H9 (cell line): Measurements from ENCODE around the gene ATP6V1B1. TPM values are rescaled to one million over a fixed set of nuclear protein-coding genes. Genes with fewer than 3 reads are reported as not detected.
A peak's percentile ranks its signal among the peaks of the same experiment; 100 is the strongest.

Source experiments
- DNase-seq: peaks from one replicate; pipeline ENCODE4 v3.0.0-alpha.2; 2017
- H2AFZ ChIP-seq: one replicate; pipeline ENCODE4 v1.6.1; 2013; ENCODE audit warnings: mild to moderate bottlenecking, low read length, control low read depth, moderate library complexity
- H2AK5ac ChIP-seq: 2 replicates; pipeline ENCODE4 v1.6.1; 2013; ENCODE audit warnings: low read length, control low read depth, mixed read lengths; ENCODE audit not compliant: insufficient read length
- H2BK120ac ChIP-seq: one replicate; pipeline ENCODE4 v1.6.1; 2013; ENCODE audit warnings: low read depth, mild to moderate bottlenecking, low read length, control low read depth, inconsistent platforms; ENCODE audit not compliant: poor library complexity, severe bottlenecking
- H2BK12ac ChIP-seq: 2 replicates; pipeline ENCODE4 v1.6.1; 2013; ENCODE audit warnings: low read length, control low read depth, mixed read lengths, low read depth; ENCODE audit not compliant: insufficient read length
- H2BK15ac ChIP-seq: 2 replicates; pipeline ENCODE4 v1.6.1; 2013; ENCODE audit warnings: low read depth, low read length, control low read depth
- H2BK20ac ChIP-seq: one replicate; pipeline ENCODE4 v1.6.1; 2013; ENCODE audit warnings: low read depth, mild to moderate bottlenecking, low read length, control low read depth, inconsistent platforms; ENCODE audit not compliant: poor library complexity, severe bottlenecking
- H2BK5ac ChIP-seq: 2 replicates; pipeline ENCODE4 v1.6.1; 2013; ENCODE audit warnings: low read length, control low read depth, mixed read lengths; ENCODE audit not compliant: insufficient read length
- H3K14ac ChIP-seq: 2 replicates; pipeline ENCODE4 v1.6.1; 2013; ENCODE audit warnings: low read length, control low read depth; ENCODE audit not compliant: insufficient read depth
- H3K18ac ChIP-seq: 2 replicates; pipeline ENCODE4 v1.6.1; 2013; ENCODE audit warnings: low read depth, mild to moderate bottlenecking, mixed read lengths, low read length, control low read depth; ENCODE audit not compliant: insufficient read length
- H3K23ac ChIP-seq: 2 replicates; pipeline ENCODE4 v1.6.1; 2013; ENCODE audit warnings: low read length, control low read depth, mixed read lengths, low read depth; ENCODE audit not compliant: insufficient read length
- H3K23me2 ChIP-seq: 2 replicates; pipeline ENCODE4 v1.6.1; 2013; ENCODE audit warnings: low read depth, mild to moderate bottlenecking, mixed read lengths, low read length, control low read depth; ENCODE audit not compliant: insufficient read length, poor library complexity, severe bottlenecking
- H3K27ac ChIP-seq: 2 replicates; pipeline ENCODE4 v1.5.1; 2013; ENCODE audit warnings: low read length, control low read depth, mixed read lengths, low read depth; ENCODE audit not compliant: insufficient read length
- H3K27me3 ChIP-seq: 2 replicates; pipeline ENCODE4 v1.6.1; 2013; ENCODE audit warnings: low read length, control low read depth, inconsistent platforms; ENCODE audit not compliant: insufficient read depth
- H3K4ac ChIP-seq: 2 replicates; pipeline ENCODE4 v1.6.1; 2013; ENCODE audit warnings: low read depth, mild to moderate bottlenecking, control low read depth, inconsistent platforms, low read length, moderate library complexity
- H3K4me1 ChIP-seq: 2 replicates; pipeline ENCODE4 v1.6.1; 2013; ENCODE audit warnings: low read length, control low read depth, inconsistent platforms; ENCODE audit not compliant: insufficient read depth
- H3K4me2 ChIP-seq: 2 replicates; pipeline ENCODE4 v1.6.1; 2013; ENCODE audit warnings: low read length, control low read depth, mixed read lengths; ENCODE audit not compliant: insufficient read length, insufficient read depth
- H3K56ac ChIP-seq: 2 replicates; pipeline ENCODE4 v1.6.1; 2013; ENCODE audit warnings: low read depth, mild to moderate bottlenecking, mixed read lengths, low read length, control low read depth; ENCODE audit not compliant: insufficient read length
- H3K79me1 ChIP-seq: 2 replicates; pipeline ENCODE4 v1.6.1; 2013; ENCODE audit warnings: low read depth, mild to moderate bottlenecking, moderate library complexity, low read length, control low read depth, inconsistent platforms; ENCODE audit not compliant: insufficient read depth, poor library complexity, severe bottlenecking
- H3K79me2 ChIP-seq: 2 replicates; pipeline ENCODE4 v1.6.1; 2013; ENCODE audit warnings: low read length, control low read depth, inconsistent platforms; ENCODE audit not compliant: insufficient read depth
- H3K9ac ChIP-seq: 2 replicates; pipeline ENCODE4 v1.6.1; 2013; ENCODE audit warnings: low read length, control low read depth, mixed read lengths; ENCODE audit not compliant: insufficient read length; ENCODE audit errors: extremely low read depth
- H3K9me3 ChIP-seq: one replicate; pipeline ENCODE4 v1.6.1; 2013; ENCODE audit warnings: low read depth, low read length, inconsistent platforms; ENCODE audit not compliant: control insufficient read depth
- H3T11ph ChIP-seq: one replicate; pipeline ENCODE4 v1.6.1; 2013; ENCODE audit warnings: mild to moderate bottlenecking, low read length, control low read depth, inconsistent platforms
- H4K20me1 ChIP-seq: one replicate; pipeline ENCODE4 v1.6.1; 2013; ENCODE audit not compliant: control insufficient read depth, insufficient read length, insufficient read depth
- H4K5ac ChIP-seq: 2 replicates; pipeline ENCODE4 v1.6.1; 2013; ENCODE audit warnings: low read depth, mild to moderate bottlenecking, mixed read lengths, low read length, control low read depth; ENCODE audit not compliant: insufficient read length
- H4K8ac ChIP-seq: replicated peaks from 2 replicates; pipeline ENCODE4 v1.6.1; 2013; ENCODE audit warnings: low read length, control low read depth, mixed read lengths, low read depth; ENCODE audit not compliant: insufficient read length
- H4K91ac ChIP-seq: 2 replicates; pipeline ENCODE4 v1.6.1; 2013; ENCODE audit warnings: low read depth, mild to moderate bottlenecking, moderate library complexity, mixed read lengths, low read length, control low read depth; ENCODE audit not compliant: insufficient read length
- H3K27ac Mint-ChIP-seq, 3 experiments: 2 replicates in 2 of 3; 3 replicates in 1 of 3; pipeline ENCODE4 v1.8.0; 2020 to 2021; ENCODE audit warnings: mixed read lengths in 3 of 3, mild to moderate bottlenecking in 1 of 3, moderate library complexity in 1 of 3
- H3K27me3 Mint-ChIP-seq: 2 replicates; pipeline ENCODE4 v1.8.0; 2021; ENCODE audit warnings: low read depth, mild to moderate bottlenecking, moderate library complexity, mixed read lengths
- H3K36me3 Mint-ChIP-seq, 3 experiments: 2 replicates in 2 of 3; 3 replicates in 1 of 3; pipeline ENCODE4 v1.8.0; 2020 to 2021; ENCODE audit warnings: low read depth in 3 of 3, mixed read lengths in 3 of 3; ENCODE audit not compliant: insufficient read depth in 1 of 3
- H3K4me1 Mint-ChIP-seq, 2 experiments: 2 replicates each; pipeline ENCODE4 v1.8.0; 2020; ENCODE audit warnings: mixed read lengths in 2 of 2
- H3K4me3 Mint-ChIP-seq, 2 experiments: 2 replicates in 1 of 2; 3 replicates in 1 of 2; pipeline ENCODE4 v1.8.0; 2020 to 2021; ENCODE audit warnings: mild to moderate bottlenecking in 2 of 2, mixed read lengths in 2 of 2, moderate library complexity in 1 of 2
- H3K9me3 Mint-ChIP-seq, 2 experiments: 2 replicates in 1 of 2; 3 replicates in 1 of 2; pipeline ENCODE4 v1.8.0; 2020; ENCODE audit warnings: mild to moderate bottlenecking in 2 of 2, mixed read lengths in 2 of 2, moderate library complexity in 1 of 2
- CTCF ChIP-seq: fragments of 200-600 bp; sonication (generic); conservative IDR thresholded peaks from 3 replicates; pipeline ENCODE4 v1.8.0; 2021; ENCODE audit warnings: antibody characterized with exemption, mild to moderate bottlenecking
- WGBS: extraction: QIAGEN DNeasy Blood & Tissue Kit; methylation state at CpG from one replicate; pipeline ENCODE4 v1.1.7; 2013; ENCODE audit warnings: missing lambda C conversion rate, low lambda C conversion rate, mixed read lengths; ENCODE audit not compliant: insufficient read length; ENCODE audit errors: extremely low coverage; 5-methylcytosine and 5-hydroxymethylcytosine counted together
- total RNA-seq: library from RNA; stranded (reverse); gene quantifications from 2 replicates; pipeline ENCODE4 v1.2.1, GENCODE V29; 2021

Gene ATP6V1B1
- total RNA-seq, 1 experiment from 2014 or later, result not detected

GRCh38 chr2:70957798-70958197, 22.1 kb downstream of the ATP6V1B1 start:
- Histone ChIP-seq H3K79me2 (no peaks in the 10 kb centered on the region), H2AK5ac (no peak overlapping the region), H3K4me2 (no peak overlapping the region), H3K23ac (no peak overlapping the region), H2BK15ac (no peak overlapping the region; the same call in 1 of the 2 replicates), H3K4me1 (no peaks in the 10 kb centered on the region), H2BK120ac (no peak overlapping the region), H4K8ac (no peak overlapping the region), H2BK12ac (no peak overlapping the region), H3K9me3 (no peaks in the 10 kb centered on the region), H2BK5ac (no peak overlapping the region), H3T11ph (no peak overlapping the region), H4K91ac (no peak overlapping the region), H3K27me3 (no peaks in the 10 kb centered on the region; the same call in 1 of the 2 replicates), H2AFZ (no peak overlapping the region), H2BK20ac (no peak overlapping the region), H4K5ac (no peak overlapping the region), H3K23me2 (no peaks in the 10 kb centered on the region), H3K14ac (no peak overlapping the region), H3K18ac (no peak overlapping the region), H3K9ac (no peak overlapping the region), H3K4ac (no peak overlapping the region), H4K20me1 (peaks cover 3% of the 10 kb centered on the region), H3K56ac (no peak overlapping the region), H3K27ac (no peak overlapping the region), H3K79me1 (no peaks in the 10 kb centered on the region)
- Mint-ChIP-seq H3K36me3 (no peaks in the 10 kb centered on the region), H3K4me3 (no peak overlapping the region), H3K27me3 (peaks cover 78% of the 10 kb centered on the region), H3K9me3 (no peaks in the 10 kb centered on the region), H3K4me1 (no peaks in the 10 kb centered on the region), H3K27ac (no peak overlapping the region; a peak in 1 of 7 replicates)
- no CpG with 5 or more reads among the region's 6 CpGs for WGBS
- no peak for TF ChIP-seq CTCF
- peak; percentile 20 for DNase-seq
